ENCODE data around the gene NCKAP5. TPM values are rescaled to one million over a fixed set of nuclear protein-coding genes. Genes with fewer than 3 reads are reported as not detected.

Gene NCKAP5
- total and polyA plus RNA-seq, 2 experiments from 2014 or later, result 2.2 to 5.5 TPM

DNA sequence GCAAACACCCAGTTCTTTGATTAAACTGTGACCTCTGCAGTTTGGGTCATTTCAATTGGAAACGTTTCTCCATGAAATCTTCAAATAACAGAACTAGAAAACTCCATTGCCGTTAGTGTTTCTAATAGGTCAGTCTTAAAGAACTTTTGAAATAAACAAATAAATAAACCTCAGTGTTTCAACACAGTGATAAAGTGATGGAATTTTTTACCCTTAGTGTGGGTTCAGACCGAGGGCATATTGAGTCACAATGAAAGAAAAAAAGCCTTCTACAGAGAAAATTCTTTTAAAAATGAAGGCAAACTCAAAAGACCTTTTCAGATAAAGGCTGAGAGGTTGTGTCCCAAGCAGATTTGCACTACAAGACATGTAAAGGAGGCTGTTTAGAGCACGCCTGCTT is 149.6 kb downstream of the NCKAP5 start:
- WGBS (ENCODE audit: low lambda C conversion rate, missing lambda C conversion rate), result 77% methylated on average over 4 of the region's 4 CpGs

GRCh38 chr2:133418021-133418420 is 150.2 kb downstream of the NCKAP5 start:
- Histone ChIP-seq H2AFZ (no peak overlapping the region), H3K9me3 (ENCODE audit: low read depth) (no peaks in the 10 kb centered on the region)

More for the DNA sequence above, 149.6 kb downstream of the NCKAP5 start:
- Histone ChIP-seq H3K4me2 (no peak overlapping the region), H3K4me3 (no peak overlapping the region), H2AFZ (no peak overlapping the region), H3K9me3 (ENCODE audit: low read depth) (no peaks in the 10 kb centered on the region), H3K4me1 (ENCODE audit: insufficient read depth) (peaks cover 14% of the 10 kb centered on the region), H3K27ac (no peak overlapping the region), H3K9me2 (replicated peaks; ENCODE audit: insufficient read depth) (no peaks in the 10 kb centered on the region), H3K27me3 (no peaks in the 10 kb centered on the region), H3K79me2 (no peaks in the 10 kb centered on the region), H3K36me3 (replicated peaks; ENCODE audit: insufficient read depth, low read depth) (no peaks in the 10 kb centered on the region), H4K20me1 (ENCODE audit: insufficient read depth, poor library complexity, severe bottlenecking) (no peaks in the 10 kb centered on the region)
- DNase-seq (ENCODE audit: low spot score), result no peak
- TF ChIP-seq EZH2 (IDR thresholded peaks at IDR 0.05; ENCODE audit: borderline replicate concordance) (no peak), EZH2phosphoT487 (IDR thresholded peaks at IDR 0.05; ENCODE audit: low read depth, severe bottlenecking, unreplicated experiment) (no peak)
- TF ChIP-seq, protein P1, sequence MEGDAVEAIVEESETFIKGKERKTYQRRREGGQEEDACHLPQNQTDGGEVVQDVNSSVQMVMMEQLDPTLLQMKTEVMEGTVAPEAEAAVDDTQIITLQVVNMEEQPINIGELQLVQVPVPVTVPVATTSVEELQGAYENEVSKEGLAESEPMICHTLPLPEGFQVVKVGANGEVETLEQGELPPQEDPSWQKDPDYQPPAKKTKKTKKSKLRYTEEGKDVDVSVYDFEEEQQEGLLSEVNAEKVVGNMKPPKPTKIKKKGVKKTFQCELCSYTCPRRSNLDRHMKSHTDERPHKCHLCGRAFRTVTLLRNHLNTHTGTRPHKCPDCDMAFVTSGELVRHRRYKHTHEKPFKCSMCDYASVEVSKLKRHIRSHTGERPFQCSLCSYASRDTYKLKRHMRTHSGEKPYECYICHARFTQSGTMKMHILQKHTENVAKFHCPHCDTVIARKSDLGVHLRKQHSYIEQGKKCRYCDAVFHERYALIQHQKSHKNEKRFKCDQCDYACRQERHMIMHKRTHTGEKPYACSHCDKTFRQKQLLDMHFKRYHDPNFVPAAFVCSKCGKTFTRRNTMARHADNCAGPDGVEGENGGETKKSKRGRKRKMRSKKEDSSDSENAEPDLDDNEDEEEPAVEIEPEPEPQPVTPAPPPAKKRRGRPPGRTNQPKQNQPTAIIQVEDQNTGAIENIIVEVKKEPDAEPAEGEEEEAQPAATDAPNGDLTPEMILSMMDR (IDR thresholded peaks at IDR 0.05; ENCODE audit: poor library complexity), result no peak

DNA sequence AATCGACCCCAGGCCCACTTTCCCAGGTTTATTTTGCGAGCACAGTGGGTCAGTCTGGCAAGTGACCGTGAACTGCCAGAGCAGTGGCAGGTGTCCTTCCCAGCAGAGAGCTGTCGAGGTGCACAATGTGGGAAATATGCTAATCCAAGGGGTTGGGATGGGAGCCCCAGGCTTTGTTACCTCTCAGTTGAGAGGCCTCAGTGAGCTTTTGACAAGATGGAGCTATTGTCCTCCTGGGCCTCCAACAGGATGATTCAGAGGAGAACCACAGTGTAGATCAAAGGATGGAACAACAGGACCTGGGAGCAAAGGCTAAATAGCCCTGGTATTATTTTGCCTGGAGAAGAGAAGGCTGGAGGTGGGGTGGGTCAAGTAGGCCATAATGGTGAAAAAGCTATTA is 150.8 kb downstream of the NCKAP5 start:
- no peak overlapping the region for H3K4me3 ChIP-seq
- H3K36me3 ChIP-seq (replicated peaks; ENCODE audit: insufficient read depth, low read depth), result no peaks in the 10 kb centered on the region
- H3K27me3 ChIP-seq, result no peaks in the 10 kb centered on the region
- H3K4me1 ChIP-seq (ENCODE audit: insufficient read depth), result peaks cover 7% of the 10 kb centered on the region
- 88% methylated on average over 4 of the region's 4 CpGs for WGBS (ENCODE audit: low lambda C conversion rate, missing lambda C conversion rate)
- no peaks in the 10 kb centered on the region for H3K9me3 ChIP-seq (ENCODE audit: low read depth)
- no peak overlapping the region for H3K4me2 ChIP-seq
- no peaks in the 10 kb centered on the region for H4K20me1 ChIP-seq (ENCODE audit: insufficient read depth, poor library complexity, severe bottlenecking)
- no peaks in the 10 kb centered on the region for H3K79me2 ChIP-seq
- no peak overlapping the region for H3K27ac ChIP-seq
- TF ChIP-seq EZH2phosphoT487 (IDR thresholded peaks at IDR 0.05; ENCODE audit: low read depth, severe bottlenecking, unreplicated experiment) (no peak), EZH2 (IDR thresholded peaks at IDR 0.05; ENCODE audit: borderline replicate concordance) (no peak)
- TF ChIP-seq, protein P1 (IDR thresholded peaks at IDR 0.05; ENCODE audit: poor library complexity), result no peak
- H2AFZ ChIP-seq, result no peak overlapping the region
- no peak for DNase-seq (ENCODE audit: low spot score)
- no peaks in the 10 kb centered on the region for H3K9me2 ChIP-seq (replicated peaks; ENCODE audit: insufficient read depth)

More at GRCh38 chr2:133418021-133418420, 150.2 kb downstream of the NCKAP5 start:
- H3K27me3 ChIP-seq, result no peaks in the 10 kb centered on the region
- H3K79me2 ChIP-seq, result no peaks in the 10 kb centered on the region
- no peak overlapping the region for H3K27ac ChIP-seq
- no peak overlapping the region for H3K4me3 ChIP-seq
- 64% methylated on average over 2 of the region's 2 CpGs for WGBS (ENCODE audit: low lambda C conversion rate, missing lambda C conversion rate)
- DNase-seq (ENCODE audit: low spot score), result no peak
- no peaks in the 10 kb centered on the region for H4K20me1 ChIP-seq (ENCODE audit: insufficient read depth, poor library complexity, severe bottlenecking)
- peaks cover 12% of the 10 kb centered on the region for H3K4me1 ChIP-seq (ENCODE audit: insufficient read depth)
- H3K36me3 ChIP-seq (replicated peaks; ENCODE audit: insufficient read depth, low read depth), result no peaks in the 10 kb centered on the region
- H3K9me2 ChIP-seq (replicated peaks; ENCODE audit: insufficient read depth), result no peaks in the 10 kb centered on the region
- TF ChIP-seq, protein P1 (IDR thresholded peaks at IDR 0.05; ENCODE audit: poor library complexity), result no peak
- TF ChIP-seq EZH2phosphoT487 (IDR thresholded peaks at IDR 0.05; ENCODE audit: low read depth, severe bottlenecking, unreplicated experiment) (no peak), EZH2 (IDR thresholded peaks at IDR 0.05; ENCODE audit: borderline replicate concordance) (no peak)
- H3K4me2 ChIP-seq, result no peak overlapping the region

DNA sequence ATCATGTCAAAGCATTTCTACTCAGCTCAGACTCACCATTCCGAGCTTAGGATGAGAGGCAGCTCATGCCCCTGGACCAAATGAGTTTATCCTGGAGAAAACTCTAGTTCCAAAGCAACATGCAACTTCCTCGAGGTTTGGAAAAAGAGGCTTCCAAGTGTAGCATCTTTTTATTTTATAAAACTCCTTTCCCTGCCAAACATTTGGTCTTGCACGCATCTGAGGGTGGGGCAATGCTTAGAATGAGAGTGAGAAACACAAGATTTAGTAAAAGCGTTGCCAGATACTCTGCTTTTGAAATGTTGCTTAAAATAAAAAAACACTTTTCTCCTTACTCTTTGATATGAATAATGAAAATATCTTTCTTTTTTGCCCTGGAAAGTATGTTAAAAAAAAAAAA is 151.5 kb downstream of the NCKAP5 start:
- H3K79me2 ChIP-seq, result no peaks in the 10 kb centered on the region
- no peak for TF ChIP-seq EZH2 (IDR thresholded peaks at IDR 0.05; ENCODE audit: borderline replicate concordance)
- TF ChIP-seq, protein P1 (IDR thresholded peaks at IDR 0.05; ENCODE audit: poor library complexity), result no peak
- TF ChIP-seq EZH2phosphoT487 (IDR thresholded peaks at IDR 0.05; ENCODE audit: low read depth, severe bottlenecking, unreplicated experiment), result no peak
- H3K27ac ChIP-seq, result no peak overlapping the region
- no peaks in the 10 kb centered on the region for H3K36me3 ChIP-seq (replicated peaks; ENCODE audit: insufficient read depth, low read depth)
- no peaks in the 10 kb centered on the region for H3K9me3 ChIP-seq (ENCODE audit: low read depth)
- H3K9me2 ChIP-seq (replicated peaks; ENCODE audit: insufficient read depth), result no peaks in the 10 kb centered on the region
- H4K20me1 ChIP-seq (ENCODE audit: insufficient read depth, poor library complexity, severe bottlenecking), result no peaks in the 10 kb centered on the region
- H3K27me3 ChIP-seq, result no peaks in the 10 kb centered on the region
- H2AFZ ChIP-seq, result no peak overlapping the region
- no peak overlapping the region for H3K4me2 ChIP-seq
- no peak for DNase-seq (ENCODE audit: low spot score)
- 85% methylated on average over 4 of the region's 4 CpGs for WGBS (ENCODE audit: low lambda C conversion rate, missing lambda C conversion rate)
- H3K4me1 ChIP-seq (ENCODE audit: insufficient read depth), result peaks cover 7% of the 10 kb centered on the region
- H3K4me3 ChIP-seq, result no peak overlapping the region
